Right lobe of liver (tissue), 4 donors: Measurements from ENCODE around the gene AXIN2.

Experiments used
- POLR2A ChIP-seq: fragments of 450-650 bp; IDR thresholded peaks from one replicate; pipeline ENCODE4 v1.6.1; 2017; ENCODE audit warnings: antibody characterized with exemption, mild to moderate bottlenecking
- TF ChIP-seq, protein P1 (sequence below), 4 donors: fragments of 200-600 bp in 3 of 4; fragments of 450-650 bp in 1 of 4; IDR thresholded peaks; one replicate each; pipeline versions ENCODE4 v1.5.1 to v1.8.0; 2016 to 2022; ENCODE audit warnings: antibody characterized with exemption in 4 of 4, mild to moderate bottlenecking in 2 of 4
- donor health status: DM: no; HTN: no; CAD: no.
- donor health status: DM: no; HTN: no; CAD: no.
- donor health status: DM: no; HTN: yes; CAD: no.

DNA sequence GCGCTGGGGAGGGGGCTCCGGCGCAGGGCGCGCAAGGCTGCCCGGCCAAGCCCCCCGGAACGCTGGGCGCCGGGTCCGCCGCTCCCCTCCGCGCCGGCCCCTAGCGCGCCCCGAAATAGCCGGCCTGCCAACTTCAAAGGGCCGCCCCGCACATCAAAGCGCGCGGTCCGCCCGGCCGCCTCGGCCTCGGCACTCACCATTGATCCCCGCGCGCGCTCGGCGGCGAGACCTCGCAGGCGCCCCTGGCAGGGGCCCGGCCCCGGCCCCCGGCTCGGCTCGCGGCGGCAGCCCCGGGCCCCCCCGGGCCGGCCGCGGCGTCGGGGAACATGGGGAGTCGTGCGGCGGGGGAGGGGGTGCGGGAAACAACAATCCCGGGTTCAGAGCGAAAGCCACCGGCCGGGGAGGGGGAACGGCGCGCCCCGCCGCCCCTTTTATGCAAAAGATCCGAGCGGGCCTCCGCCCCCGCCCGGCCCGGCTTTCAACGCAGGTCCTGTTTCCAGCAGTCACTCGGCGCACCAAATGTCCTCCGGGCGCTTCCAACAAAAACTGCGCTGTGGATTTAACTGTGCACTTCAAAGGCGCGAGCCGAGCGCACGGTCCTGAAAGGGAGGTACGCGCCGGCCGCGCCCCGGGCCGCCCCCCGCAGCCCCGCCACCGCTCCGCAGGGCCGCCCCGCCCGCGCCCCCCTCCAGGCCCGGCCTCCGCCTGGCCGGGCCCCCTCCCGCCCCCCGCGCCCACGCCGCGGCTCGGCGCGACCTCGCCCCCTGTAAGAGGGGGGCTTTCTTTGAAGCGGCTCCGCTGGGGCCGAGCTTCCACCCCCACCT lies 608 bp downstream of the AXIN2 start:
- TF ChIP-seq, protein P1, sequence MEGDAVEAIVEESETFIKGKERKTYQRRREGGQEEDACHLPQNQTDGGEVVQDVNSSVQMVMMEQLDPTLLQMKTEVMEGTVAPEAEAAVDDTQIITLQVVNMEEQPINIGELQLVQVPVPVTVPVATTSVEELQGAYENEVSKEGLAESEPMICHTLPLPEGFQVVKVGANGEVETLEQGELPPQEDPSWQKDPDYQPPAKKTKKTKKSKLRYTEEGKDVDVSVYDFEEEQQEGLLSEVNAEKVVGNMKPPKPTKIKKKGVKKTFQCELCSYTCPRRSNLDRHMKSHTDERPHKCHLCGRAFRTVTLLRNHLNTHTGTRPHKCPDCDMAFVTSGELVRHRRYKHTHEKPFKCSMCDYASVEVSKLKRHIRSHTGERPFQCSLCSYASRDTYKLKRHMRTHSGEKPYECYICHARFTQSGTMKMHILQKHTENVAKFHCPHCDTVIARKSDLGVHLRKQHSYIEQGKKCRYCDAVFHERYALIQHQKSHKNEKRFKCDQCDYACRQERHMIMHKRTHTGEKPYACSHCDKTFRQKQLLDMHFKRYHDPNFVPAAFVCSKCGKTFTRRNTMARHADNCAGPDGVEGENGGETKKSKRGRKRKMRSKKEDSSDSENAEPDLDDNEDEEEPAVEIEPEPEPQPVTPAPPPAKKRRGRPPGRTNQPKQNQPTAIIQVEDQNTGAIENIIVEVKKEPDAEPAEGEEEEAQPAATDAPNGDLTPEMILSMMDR (IDR thresholded peaks at IDR 0.05): no peak
- peak; percentile 20 for TF ChIP-seq POLR2A
